ENCODE results near the gene PLD1.
A peak's percentile ranks its signal among the peaks of the same experiment; 100 is the strongest.

The PLD1 gene

DNA sequence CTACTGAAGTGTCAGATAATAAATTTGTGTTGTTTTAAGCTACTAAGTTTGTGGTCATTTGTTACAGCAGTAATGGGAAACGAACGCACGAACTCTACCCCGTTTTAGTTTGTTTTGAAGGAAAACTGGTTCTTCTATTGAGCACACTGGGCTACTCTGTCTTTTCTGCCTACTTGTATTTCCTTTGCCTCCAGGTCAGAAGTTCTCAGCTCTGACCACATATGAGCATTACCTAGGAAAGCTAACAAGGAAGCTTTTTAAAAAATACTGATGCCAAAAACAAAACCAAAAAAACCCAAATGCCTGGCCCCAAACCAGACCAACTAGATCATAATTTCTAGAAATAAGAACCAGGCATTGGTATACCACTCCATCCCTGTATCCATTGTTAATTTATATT lies 193.5 kb downstream of the PLD1 start:
- no peak overlapping the region for H3K4me3 ChIP-seq (ENCODE audit: low read length)
- no peak for DNase-seq (ENCODE audit: low read depth, low spot score)

DNA sequence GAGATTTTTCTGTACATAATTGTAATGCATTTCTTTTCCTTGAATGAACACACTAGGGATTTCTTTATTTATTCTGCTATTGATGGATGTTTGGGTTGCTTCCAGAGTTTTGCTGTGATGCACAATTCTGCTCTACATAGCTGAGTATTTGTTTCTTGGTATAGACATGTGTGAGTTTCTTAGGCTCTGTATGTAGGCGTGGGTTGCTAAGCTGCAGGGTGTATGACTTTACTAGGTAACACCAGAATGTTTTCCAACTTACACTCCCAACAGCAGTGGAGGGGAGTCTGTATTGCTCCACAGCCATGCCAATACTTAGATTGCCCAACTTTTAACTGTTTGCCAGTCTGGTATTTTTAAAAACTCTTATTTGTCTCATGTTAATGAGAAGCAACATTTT lies 194.6 kb downstream of the PLD1 start:
- H3K4me3 ChIP-seq (ENCODE audit: low read length), result no peak overlapping the region
- no peak for DNase-seq (ENCODE audit: low read depth, low spot score)

DNA sequence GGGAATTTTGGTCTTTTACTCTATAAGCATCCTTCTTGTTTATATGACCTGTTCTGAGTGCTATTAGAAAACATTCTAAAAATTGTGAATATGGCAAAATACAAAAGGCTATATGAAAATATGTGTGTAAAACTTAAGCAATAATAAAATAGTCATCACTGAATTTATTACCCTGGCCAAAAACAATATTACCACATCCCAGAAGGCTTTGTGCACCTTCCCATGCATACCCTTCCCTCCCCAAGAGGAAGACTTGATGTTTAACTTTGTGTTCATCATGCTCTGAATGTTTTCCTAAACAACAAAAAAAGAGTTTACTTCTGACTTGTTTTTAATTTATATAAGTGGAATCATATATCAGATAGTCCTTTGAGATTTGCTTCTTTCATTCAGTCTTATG lies 195.0 kb downstream of the PLD1 start:
- no peak for DNase-seq (ENCODE audit: low read depth, low spot score)
- H3K4me3 ChIP-seq (ENCODE audit: low read length), result no peak overlapping the region

DNA sequence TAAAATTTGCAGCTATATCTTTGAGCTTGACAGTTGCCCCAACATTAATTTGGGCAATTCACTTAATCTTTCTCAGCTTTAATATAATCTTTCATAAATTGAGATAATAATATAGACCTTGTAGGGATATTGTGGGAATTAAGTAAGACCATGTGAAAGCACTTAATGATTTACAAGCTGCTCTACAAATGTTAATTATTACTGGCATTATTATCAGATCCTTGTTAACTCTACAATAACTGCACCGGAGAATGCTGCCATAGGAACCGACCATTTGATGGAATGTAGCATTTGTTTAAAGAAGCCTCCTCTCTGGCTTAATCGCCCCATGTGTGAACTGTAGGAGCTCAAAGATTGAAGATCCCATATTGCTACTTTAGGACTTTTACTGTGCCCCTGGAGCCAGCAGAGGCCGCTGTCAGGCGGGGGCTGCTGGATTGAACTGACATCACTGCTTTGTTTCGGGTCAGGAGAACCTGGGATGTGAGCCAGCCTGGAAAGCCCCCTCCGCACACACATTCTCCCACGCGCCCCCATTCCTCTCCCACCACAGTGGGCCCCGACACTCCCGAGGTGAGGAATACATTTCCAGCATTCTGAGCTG lies 195.9 kb downstream of the PLD1 start:
- no peak for DNase-seq (ENCODE audit: low read depth, low spot score)

DNA sequence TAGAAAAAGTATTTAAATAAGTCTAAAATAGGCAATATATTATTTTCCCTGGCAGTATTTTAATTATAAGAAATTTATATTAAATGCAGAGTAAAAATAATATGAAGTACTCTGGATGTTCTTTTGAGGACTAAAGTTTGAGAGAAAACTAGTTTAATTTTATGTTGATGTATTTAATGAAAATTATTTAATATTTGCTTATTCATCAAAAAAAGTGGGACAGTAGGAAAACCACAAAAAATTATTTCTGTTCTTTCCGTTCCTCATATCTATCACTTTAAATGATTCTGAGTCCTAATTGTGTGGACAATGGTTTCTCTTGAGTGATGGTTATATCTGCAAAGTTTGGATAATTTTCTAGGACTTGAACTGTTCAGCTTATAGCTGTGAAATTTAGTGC lies 202.8 kb downstream of the PLD1 start:
- DNase-seq (ENCODE audit: low read depth, low spot score), result no peak
- H3K4me3 ChIP-seq (ENCODE audit: low read length), result no peak overlapping the region

More for the DNA sequence above, 195.9 kb downstream of the PLD1 start:
- no peak overlapping the region for H3K4me3 ChIP-seq (ENCODE audit: low read length)

DNA sequence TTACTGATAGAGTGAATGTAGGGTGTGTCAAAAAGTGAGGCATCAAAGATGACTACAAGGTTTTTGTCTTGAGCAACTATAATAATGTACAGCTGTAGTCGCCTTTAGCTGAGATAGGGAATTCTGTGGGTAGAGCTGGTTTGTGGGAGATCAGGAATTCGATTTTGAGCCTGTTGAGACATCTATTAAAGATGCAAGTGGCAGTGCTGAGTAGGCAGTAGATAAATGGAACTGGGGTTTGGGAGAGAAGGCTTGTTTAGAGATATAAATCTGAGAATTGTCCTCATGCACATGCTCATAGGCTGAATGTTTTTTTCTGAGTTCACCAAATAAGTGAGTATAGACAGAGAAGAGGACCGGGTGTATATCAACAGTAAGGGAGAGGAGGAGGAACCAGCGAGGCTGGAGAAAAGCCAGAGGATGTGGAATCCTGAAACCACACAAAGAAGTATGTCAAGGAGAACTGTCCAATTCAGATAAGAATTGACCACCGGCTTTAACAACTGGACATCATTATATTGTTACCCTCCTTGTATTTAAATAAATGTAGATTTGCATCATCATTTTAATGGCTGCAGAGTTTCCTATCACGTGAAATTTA lies 204.0 kb downstream of the PLD1 start:
- no peak for DNase-seq (ENCODE audit: low read depth, low spot score)
- no peak overlapping the region for H3K4me3 ChIP-seq (ENCODE audit: low read length)

DNA sequence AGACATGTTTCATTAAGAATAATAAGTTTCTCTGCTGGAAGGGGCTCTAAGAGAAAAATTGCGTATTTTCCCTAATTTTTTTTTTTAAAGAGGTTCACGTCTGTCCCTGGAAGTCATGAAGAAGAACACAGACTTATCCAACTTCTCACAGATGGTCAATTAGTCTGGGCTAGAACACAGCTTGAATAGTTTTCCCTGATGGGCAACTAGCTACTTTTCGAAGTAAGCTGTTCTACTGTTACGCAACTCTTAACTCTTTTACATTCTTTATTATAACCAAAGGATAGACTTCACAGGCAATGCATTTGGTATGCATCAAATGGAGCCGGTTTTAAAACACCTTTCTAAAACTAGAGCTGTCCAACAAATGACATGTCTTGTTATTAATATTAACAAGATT lies 205.9 kb downstream of the PLD1 start:
- DNase-seq (ENCODE audit: low read depth, low spot score), result no peak
- H3K4me3 ChIP-seq (ENCODE audit: low read length), result no peak overlapping the region

DNA sequence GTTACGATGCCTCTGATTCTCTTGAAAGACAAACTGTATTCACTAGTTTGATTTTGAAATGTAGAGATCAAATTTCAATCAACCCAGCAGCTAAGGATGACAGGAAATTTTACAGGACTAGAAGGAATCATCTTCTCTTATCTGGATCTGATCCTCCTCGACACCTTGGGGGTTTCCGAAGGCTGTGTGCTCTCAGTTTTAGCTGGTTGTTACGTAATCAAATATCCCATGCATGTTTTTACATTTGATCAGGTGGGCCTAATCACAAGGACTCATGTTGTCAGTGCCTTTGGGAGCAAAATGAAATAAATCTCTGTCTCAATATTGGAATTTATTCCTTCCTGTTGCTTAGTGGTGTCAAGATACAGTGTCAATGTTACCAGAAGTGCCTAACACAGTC lies 208.2 kb downstream of the PLD1 start:
- H3K4me3 ChIP-seq (ENCODE audit: low read length), result no peak overlapping the region
- DNase-seq (ENCODE audit: low read depth, low spot score), result no peak

DNA sequence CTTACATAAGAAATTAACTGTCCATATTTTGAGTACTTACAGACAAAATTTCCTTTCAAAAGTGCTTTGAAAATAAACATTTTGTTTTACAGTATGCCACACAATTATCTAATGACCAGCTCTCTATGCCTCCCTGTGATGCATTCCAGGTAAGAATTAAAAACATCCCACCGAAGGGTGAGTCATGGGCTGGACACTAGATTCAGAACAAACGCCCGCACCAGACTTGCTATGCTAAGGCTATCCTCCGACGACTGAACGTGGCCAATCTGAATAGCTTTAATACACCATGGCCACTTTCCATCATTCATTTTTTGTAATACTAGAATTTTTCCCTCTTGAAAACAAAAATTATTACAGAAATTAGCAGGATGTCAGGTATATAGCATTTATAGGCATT lies 210.3 kb downstream of the PLD1 start:
- DNase-seq (ENCODE audit: low read depth, low spot score), result no peak
- no peak overlapping the region for H3K4me3 ChIP-seq (ENCODE audit: low read length)

DNA sequence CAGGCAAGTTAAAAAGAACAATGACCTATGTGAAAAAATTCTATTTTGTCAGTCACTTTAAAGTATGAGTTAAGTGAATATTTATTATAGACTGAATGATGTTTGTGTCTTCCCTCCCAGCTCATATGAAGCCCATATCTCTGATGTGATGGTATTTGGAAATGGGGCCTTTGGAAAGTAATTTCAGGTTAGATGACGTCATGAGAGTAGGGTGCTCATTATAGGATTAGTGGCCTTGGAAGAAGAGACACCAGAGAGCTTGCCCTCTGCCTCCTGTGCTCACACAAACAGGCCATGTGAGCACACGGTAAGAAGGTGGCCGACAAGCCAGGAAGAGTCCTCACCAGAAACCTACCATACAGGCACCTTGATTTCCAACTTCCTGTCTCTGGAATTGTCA lies 211.3 kb downstream of the PLD1 start:
- no peak for DNase-seq (ENCODE audit: low read depth, low spot score)
- no peak overlapping the region for H3K4me3 ChIP-seq (ENCODE audit: low read length)

DNA sequence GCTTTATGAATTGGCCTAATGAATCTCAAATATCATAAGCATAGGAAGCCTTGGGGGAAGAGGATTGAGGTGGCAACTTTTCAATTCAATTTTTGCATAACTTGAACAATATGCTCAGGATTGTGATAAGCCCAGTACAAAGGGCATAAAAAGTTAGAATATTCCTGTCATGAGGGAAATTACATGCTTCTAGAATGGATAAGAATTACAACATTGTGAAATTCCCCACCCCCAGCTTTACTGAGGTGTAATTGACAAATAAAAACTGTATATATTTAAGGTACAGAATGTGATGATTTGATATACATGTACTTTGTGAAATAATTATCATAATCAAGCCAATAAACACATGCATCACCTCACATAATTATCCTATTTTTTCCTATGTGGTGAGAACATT lies 217.5 kb downstream of the PLD1 start:
- no peak overlapping the region for H3K4me3 ChIP-seq (ENCODE audit: low read length)
- DNase-seq (ENCODE audit: low read depth, low spot score), result no peak

DNA sequence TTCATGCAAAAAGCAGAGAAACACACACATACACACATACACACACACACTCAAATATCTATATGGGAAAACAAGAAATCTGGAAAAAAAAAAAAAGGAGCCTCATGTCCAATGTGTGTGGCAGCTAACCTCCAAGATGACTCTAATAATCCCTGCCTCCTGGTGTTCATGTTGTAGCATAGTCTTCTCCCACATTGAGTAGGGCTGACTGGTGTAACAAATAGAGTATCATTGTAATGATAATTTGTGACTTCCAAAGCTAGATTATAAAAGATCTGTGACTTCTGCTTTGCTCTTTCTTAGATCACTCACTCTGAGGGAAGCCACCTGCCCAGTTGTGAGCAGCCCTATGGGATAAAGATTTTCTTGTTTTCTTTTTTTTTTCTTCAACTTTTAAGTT lies 219.2 kb downstream of the PLD1 start:
- DNase-seq (ENCODE audit: low read depth, low spot score), result no peak
- no peak overlapping the region for H3K4me3 ChIP-seq (ENCODE audit: low read length)

DNA sequence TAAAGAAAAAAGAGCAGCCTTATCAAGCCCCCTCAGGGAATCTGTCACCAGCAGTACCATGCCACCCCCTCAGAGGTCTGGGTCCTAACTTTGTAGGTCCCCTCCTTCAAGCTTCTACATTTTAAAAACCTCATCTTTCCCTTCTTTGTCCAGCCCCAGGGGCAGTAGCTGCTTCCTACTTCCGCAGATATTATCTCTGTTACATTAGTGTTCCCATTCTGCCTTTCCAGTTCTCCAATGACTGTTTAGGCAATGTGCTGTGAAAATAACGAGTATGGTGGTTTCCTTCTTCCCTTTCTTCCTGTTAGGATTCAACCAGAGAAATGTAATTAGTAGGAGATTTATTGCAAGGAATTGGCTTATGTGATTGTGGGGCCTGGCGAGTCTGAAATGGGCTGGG lies 224.0 kb downstream of the PLD1 start:
- no peak for DNase-seq (ENCODE audit: low read depth, low spot score)
- no peak overlapping the region for H3K4me3 ChIP-seq (ENCODE audit: low read length)

DNA sequence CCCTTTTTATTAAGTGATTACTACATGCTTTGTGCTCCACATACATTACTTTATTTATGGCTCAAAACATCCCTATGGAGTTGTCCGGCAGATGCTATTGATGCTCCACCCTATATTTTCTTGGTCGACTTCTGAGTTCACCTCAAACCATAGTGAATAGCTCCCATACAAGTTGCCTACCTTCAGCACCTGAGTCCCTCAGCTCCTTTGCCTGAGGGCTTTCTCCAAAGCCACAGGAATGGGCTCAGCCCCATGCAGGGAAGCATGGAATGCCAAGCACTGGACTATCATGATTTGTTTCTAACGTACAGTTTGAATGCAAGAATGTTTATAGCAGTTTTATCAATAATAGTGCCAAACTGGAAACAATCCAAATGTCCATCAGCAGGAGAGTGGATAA lies 225.2 kb downstream of the PLD1 start:
- no peak for DNase-seq (ENCODE audit: low read depth, low spot score)
- H3K4me3 ChIP-seq (ENCODE audit: low read length), result no peak overlapping the region

DNA sequence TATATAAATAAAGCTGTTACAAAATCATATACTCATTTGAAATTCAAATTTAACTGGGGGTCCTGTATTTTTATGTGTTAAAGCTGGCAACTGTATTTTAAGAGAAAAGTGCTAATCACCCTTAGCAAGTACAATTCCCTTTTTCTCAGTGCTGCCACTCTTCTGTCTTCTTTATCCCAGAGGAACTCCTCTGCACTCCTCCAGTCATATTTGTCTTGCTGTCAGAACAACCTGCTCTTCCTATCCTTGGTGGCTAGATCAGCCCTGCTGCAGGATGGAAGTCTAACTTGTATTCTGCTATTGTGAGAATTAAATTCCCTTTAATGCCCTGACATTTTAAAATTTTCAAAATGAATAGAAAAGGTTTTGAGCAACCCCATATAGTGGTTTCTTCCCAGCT lies 226.2 kb downstream of the PLD1 start:
- H3K4me3 ChIP-seq (ENCODE audit: low read length), result no peak overlapping the region
- DNase-seq (ENCODE audit: low read depth, low spot score), result no peak

DNA sequence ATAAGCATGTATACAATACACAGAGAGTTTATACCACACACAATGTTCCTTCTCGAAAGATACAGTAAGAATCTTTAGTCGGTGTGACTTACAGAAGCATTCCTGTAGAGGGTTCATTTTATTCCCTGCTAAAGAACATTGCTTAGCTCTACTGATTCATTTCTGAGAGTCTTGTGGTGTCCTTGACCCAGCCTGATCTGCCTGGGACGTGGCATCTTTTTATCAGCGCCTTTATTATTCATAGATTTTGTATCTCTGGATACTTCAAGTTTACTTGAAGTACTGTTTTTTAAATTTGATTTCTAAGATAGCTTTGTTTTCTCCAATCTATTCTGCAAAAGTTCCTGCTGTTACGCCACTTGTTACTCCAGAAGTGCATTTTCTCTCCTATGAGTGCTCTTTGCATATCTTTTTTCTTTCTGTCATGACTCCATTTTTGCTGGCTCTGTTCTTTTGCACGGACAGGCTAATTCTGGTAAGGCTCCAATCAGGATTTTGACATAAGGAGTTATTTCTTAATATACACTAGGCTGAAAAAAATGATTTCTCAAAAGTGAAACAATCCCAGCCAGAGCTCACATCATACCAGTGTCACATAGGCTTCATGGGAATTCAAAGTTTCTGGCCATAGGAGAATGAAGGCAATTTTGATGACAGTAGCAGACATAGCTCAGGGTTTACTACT lies 235.6 kb downstream of the PLD1 start:
- H3K4me3 ChIP-seq (ENCODE audit: low read length), result no peak overlapping the region
- DNase-seq (ENCODE audit: low read depth, low spot score), result no peak

DNA sequence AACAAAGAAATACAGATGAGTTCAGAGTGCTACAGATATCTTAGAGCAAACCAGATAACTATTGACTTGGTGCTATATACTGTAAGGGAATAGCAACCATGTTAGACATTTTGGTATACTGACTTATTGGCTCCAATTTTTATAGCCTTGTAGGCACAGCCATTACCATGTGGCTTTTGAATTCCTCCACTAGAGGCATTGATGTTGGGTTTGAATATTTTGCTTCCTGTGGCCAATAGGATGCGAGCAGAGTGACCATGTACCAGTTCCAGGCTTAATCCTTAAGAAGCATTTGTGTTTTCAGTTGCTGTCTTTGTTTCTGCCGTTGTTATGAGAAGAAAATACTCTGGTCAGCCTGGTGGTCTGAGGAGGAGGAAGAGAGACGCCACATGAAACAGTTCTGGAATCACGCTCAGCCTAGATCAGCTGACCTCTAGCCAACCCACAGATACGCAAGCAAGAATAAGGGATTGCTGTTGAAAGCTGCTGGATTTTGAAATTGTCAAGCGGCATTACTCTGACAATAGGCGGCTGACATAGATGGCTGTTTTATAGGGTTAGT lies 240.6 kb downstream of the PLD1 start:
- DNase-seq (ENCODE audit: low read depth, low spot score), result no peak

DNA sequence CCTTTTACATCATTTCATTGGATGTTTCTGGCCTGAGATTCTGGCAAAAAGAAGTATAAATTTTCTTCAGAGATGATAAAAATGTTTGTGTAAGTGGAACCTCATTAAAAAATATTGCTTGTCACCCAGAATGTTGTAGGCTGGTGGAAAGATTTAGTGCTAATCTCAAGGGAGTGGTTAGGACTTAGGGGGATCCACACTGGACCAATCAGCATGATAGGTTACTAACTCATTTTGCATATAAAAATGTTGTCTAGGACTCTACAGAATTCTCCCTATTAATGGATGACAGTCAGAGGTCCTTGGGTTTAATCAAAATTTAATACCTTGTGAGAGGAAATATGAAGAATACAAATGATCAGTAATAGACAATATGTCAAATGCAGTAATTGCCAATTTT lies 241.5 kb downstream of the PLD1 start:
- H3K4me3 ChIP-seq (ENCODE audit: low read length), result no peak overlapping the region
- no peak for DNase-seq (ENCODE audit: low read depth, low spot score)

More for the DNA sequence above, 240.6 kb downstream of the PLD1 start:
- no peak overlapping the region for H3K4me3 ChIP-seq (ENCODE audit: low read length)

DNA sequence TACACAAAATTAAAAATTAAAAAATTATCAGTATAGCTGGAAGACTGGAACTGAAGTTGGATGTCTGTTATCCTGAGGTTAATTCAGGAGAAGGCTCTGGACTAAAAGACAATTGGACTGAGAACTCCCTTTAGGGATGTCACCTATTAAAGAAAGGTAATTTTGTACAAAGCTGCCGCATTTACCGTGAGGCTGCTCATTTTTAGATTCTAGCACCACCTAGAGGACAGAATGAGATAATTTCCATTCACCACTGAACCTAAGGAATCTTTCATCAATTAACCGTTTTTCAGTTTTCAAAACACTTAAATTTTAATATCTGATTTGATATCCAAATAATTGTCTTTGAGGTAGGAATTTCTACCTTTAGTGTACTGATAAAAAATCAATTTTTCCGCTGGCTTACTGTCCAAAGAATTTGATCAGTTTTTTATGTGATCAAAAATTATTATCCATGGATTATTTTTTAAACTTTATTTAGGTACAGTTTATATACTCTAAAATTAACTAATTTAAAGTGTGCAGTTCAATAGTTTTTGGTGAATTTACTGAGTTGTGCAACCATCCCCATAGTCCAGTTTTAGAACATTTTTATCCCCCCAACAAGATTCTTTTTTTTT lies 243.4 kb downstream of the PLD1 start:
- no peak overlapping the region for H3K4me3 ChIP-seq (ENCODE audit: low read length)
- DNase-seq (ENCODE audit: low read depth, low spot score), result peak; percentile 35

DNA sequence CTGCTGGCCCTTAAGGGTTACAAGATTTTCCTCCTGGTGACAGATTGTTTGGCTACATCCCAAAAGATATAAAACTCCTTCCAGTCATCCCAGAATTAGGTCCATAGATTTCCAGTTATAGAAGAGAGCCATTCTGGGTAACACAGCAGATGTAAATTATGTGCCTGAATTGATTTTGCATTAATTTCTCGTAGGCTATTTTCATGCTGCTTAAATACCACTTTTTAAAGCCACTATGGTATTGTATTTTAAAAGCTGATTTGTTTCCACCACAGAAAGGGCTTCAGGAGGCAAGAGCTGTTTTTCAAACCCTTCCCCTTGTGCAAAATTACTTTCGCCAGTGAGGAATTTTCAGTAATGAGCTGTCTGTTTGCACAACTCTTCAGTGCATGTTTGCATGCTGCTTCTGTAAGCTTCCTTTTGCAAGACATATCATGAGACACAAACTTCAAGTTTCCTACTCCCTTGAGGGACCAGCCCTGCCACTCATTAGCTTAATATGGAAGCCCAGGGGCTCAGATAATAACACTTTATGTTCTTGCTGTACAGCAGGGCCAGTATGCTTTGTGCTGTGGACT lies 244.7 kb downstream of the PLD1 start:
- DNase-seq (ENCODE audit: low read depth, low spot score), result no peak
- no peak overlapping the region for H3K4me3 ChIP-seq (ENCODE audit: low read length)
